Transverse colon (tissue), 4 donors: ENCODE data around the gene PTN. TPM values are rescaled to one million over a fixed set of nuclear protein-coding genes. Genes with fewer than 3 reads are reported as not detected.

Experiments
- DNase-seq: peaks from one replicate; pipeline ENCODE4 v3.0.0-alpha.2; 2019
- H3K27ac ChIP-seq, 4 donors: fragments of 200-600 bp; sonication (generic); 2 replicates each; pipeline ENCODE4 v1.5.1; 2016 to 2018; ENCODE audit warnings: inconsistent platforms in 4 of 4
- H3K27me3 ChIP-seq: fragments of 200-600 bp; sonication (generic); 2 replicates; pipeline ENCODE4 v1.5.1; 2017; ENCODE audit warnings: inconsistent platforms
- H3K36me3 ChIP-seq, 4 donors: fragments of 200-600 bp; sonication (generic); 2 replicates each; pipeline ENCODE4 v1.5.1; 2017 to 2019; ENCODE audit warnings: inconsistent platforms in 4 of 4
- H3K4me1 ChIP-seq, 4 donors: fragments of 200-600 bp; sonication (generic); 2 replicates each; pipeline ENCODE4 v1.5.1; 2017 to 2020; ENCODE audit warnings: inconsistent platforms in 4 of 4
- H3K4me3 ChIP-seq, 4 donors: fragments of 200-600 bp; sonication (generic); 1 replicate in 1 of 4; 2 replicates in 3 of 4; pipeline versions ENCODE4 v1.5.1 to v1.6.1; 2017 to 2019; ENCODE audit warnings: inconsistent platforms in 4 of 4
- H3K9me3 ChIP-seq, 2 donors: fragments of 200-600 bp; sonication (generic); 2 replicates each; pipeline ENCODE4 v1.5.1; 2017 to 2019; ENCODE audit warnings: inconsistent platforms in 2 of 2
- EP300 ChIP-seq: sonication (generic); formaldehyde crosslinking; IDR thresholded peaks from one replicate; pipeline ENCODE4 v1.6.1; 2017; ENCODE audit warnings: antibody characterized with exemption, low read depth
- POLR2A ChIP-seq: fragments of 450-650 bp; IDR thresholded peaks from one replicate; pipeline ENCODE4 v1.6.1; 2016; ENCODE audit warnings: antibody characterized with exemption, mild to moderate bottlenecking, moderate library complexity
- POLR2AphosphoS5 ChIP-seq, 3 donors: sonication (generic); formaldehyde crosslinking; IDR thresholded peaks; one replicate each; pipeline ENCODE4 v1.6.1; 2016; ENCODE audit warnings: antibody characterized with exemption in 3 of 3
- WGBS, 2 donors: methylation state at CpG; one replicate each; pipeline ENCODE4 v1.1.5; 2018; ENCODE audit warnings: low coverage in 1 of 2; 5-methylcytosine and 5-hydroxymethylcytosine counted together
- in situ Hi-C, 4 donors: fragments of 200-750 bp; cut with MboI; loops; one replicate each; pipeline versions ENCODE4 v1.15.0 to v1.15.1; 2017; ENCODE audit warnings: low sequenced_read_pairs in 3 of 4, low pct_ligation_motif_present in 1 of 4, low pct_unique_long_range_greater_than_20kb in 1 of 4
- intact Hi-C: fragments of 100-400 bp; cut with DNase I; formaldehyde crosslinking; loops from one replicate; pipeline ENCODE4 v1.15.1; 2023; ENCODE audit warnings: low total_unique reads
- total RNA-seq, 4 donors: library from RNA; depleted of rRNA; stranded (reverse); fragments of >200 nt; gene quantifications; one replicate each; pipeline ENCODE4 v1.1.0, GENCODE V29; 2016
- TF ChIP-seq, protein P1 (sequence below), 5 experiments: fragments of 200-600 bp in 3 of 5; fragments of 450-650 bp in 2 of 5; sonication (generic) in 3 of 5; IDR thresholded peaks; 1 replicate in 2 of 5; 2 replicates in 3 of 5; pipeline ENCODE4 v1.5.1; 2016 to 2017; ENCODE audit warnings: antibody characterized with exemption in 5 of 5, inconsistent platforms in 3 of 5, mild to moderate bottlenecking in 2 of 5, moderate library complexity in 1 of 5

Gene PTN
- 1 to 10 TPM; 3.0 to 6.4 (median 3.8) TPM for total RNA-seq

- intact Hi-C loops = no loop called here
- H3K4me1 ChIP-seq = peaks cover 0 to 2% (median 0%) of the 10 kb centered on the region in 4 donors
- no peaks in the 10 kb centered on the region for H3K9me3 ChIP-seq
- peak within 1 kb of the TSS in 3 of 4 donors; percentile 26 to 47 (median 27) for H3K4me3 ChIP-seq
- peak within 1 kb of the TSS in 2 of 4 donors; percentile 16 to 27 for H3K27ac ChIP-seq
- WGBS, 2 donors = 2 to 13% methylated on average over 7 to 23 of the region's 23 CpGs
- H3K36me3 ChIP-seq = no peaks in the 10 kb centered on the region
- DNase-seq = peak; percentile 13
- in situ Hi-C loops = no loop called here
- TF ChIP-seq POLR2A (no peak), POLR2AphosphoS5 (IDR thresholded peaks at IDR 0.05) (no peak), EP300 (no peak)
- TF ChIP-seq, protein P1, sequence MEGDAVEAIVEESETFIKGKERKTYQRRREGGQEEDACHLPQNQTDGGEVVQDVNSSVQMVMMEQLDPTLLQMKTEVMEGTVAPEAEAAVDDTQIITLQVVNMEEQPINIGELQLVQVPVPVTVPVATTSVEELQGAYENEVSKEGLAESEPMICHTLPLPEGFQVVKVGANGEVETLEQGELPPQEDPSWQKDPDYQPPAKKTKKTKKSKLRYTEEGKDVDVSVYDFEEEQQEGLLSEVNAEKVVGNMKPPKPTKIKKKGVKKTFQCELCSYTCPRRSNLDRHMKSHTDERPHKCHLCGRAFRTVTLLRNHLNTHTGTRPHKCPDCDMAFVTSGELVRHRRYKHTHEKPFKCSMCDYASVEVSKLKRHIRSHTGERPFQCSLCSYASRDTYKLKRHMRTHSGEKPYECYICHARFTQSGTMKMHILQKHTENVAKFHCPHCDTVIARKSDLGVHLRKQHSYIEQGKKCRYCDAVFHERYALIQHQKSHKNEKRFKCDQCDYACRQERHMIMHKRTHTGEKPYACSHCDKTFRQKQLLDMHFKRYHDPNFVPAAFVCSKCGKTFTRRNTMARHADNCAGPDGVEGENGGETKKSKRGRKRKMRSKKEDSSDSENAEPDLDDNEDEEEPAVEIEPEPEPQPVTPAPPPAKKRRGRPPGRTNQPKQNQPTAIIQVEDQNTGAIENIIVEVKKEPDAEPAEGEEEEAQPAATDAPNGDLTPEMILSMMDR (IDR thresholded peaks at IDR 0.05) = no peak
- H3K27me3 ChIP-seq = no peaks in the 10 kb centered on the region
Observed at GRCh38 chr7:137343281-137343841, at the start of gene PTN. Gene PTN, minus strand, starts transcription at chr7:137343733. Its CDS starts 88,760 bp downstream, at chr7:137254973.

- DNase-seq = no peak
- intact Hi-C loops = no loop called here
- in situ Hi-C loops = no loop called here
Observed at GRCh38 chr7:137390076-137390475, 46.5 kb upstream of the PTN start.

GRCh38 chr7:137388916-137389315, 45.4 kb upstream of the PTN start:
- DNase-seq = no peak
- Histone ChIP-seq H3K4me3 (no peak overlapping the region), H3K27me3 (no peaks in the 10 kb centered on the region), H3K9me3 (no peaks in the 10 kb centered on the region), H3K4me1 (no peaks in the 10 kb centered on the region), H3K36me3 (no peaks in the 10 kb centered on the region), H3K27ac (no peak overlapping the region)
- TF ChIP-seq EP300 (no peak), POLR2AphosphoS5 (IDR thresholded peaks at IDR 0.05) (no peak), POLR2A (no peak)
- TF ChIP-seq, protein P1 (IDR thresholded peaks at IDR 0.05) = no peak
- intact Hi-C loops (loop anchor here (5.0 kb wide), 1 partner anchor 1238 kb away; no protein-coding TSS in a partner anchor), in situ Hi-C loops (no loop called here)
- WGBS, 2 donors = 80 to 88% methylated on average over 1 of the region's 1 CpG

More at GRCh38 chr7:137390076-137390475, 46.5 kb upstream of the PTN start:
- no peaks in the 10 kb centered on the region for H3K4me1 ChIP-seq
- H3K27me3 ChIP-seq = no peaks in the 10 kb centered on the region
- no peaks in the 10 kb centered on the region for H3K9me3 ChIP-seq
- no peak overlapping the region for H3K27ac ChIP-seq
- H3K4me3 ChIP-seq = no peak overlapping the region
- TF ChIP-seq EP300 (no peak), POLR2AphosphoS5 (IDR thresholded peaks at IDR 0.05) (no peak), POLR2A (no peak)
- TF ChIP-seq, protein P1 (IDR thresholded peaks at IDR 0.05) = no peak
- 22% methylated on average over 1 of the region's 1 CpG; no CpG with 5 or more reads in 1 of the 2 donors for WGBS, 2 donors
- no peaks in the 10 kb centered on the region for H3K36me3 ChIP-seq

GRCh38 chr7:137386966-137387365, 43.4 kb upstream of the PTN start:
- intact Hi-C loops (loop anchor here (5.0 kb wide), 1 partner anchor 1240 kb away; no protein-coding TSS in a partner anchor), in situ Hi-C loops (no loop called here)
- no peaks in the 10 kb centered on the region for H3K36me3 ChIP-seq
- H3K27me3 ChIP-seq = no peaks in the 10 kb centered on the region
- no peaks in the 10 kb centered on the region for H3K4me1 ChIP-seq
- H3K4me3 ChIP-seq = no peak overlapping the region
- TF ChIP-seq POLR2A (no peak), EP300 (no peak), POLR2AphosphoS5 (IDR thresholded peaks at IDR 0.05) (no peak)
- TF ChIP-seq, protein P1 (IDR thresholded peaks at IDR 0.05) = no peak
- DNase-seq = no peak
- WGBS, 2 donors = 15% methylated on average over 1 of the region's 1 CpG; no CpG with 5 or more reads in 1 of the 2 donors
- no peaks in the 10 kb centered on the region for H3K9me3 ChIP-seq
- H3K27ac ChIP-seq = no peak overlapping the region
